ENCODE results near the gene ZNF692. TPM values are rescaled to one million over a fixed set of nuclear protein-coding genes. Genes with fewer than 3 reads are reported as not detected.

Gene ZNF692
- total and polyA plus RNA-seq, 2 of the 13 experiments (the other 11 are each of a cell fraction or from before 2014, with no cell fraction given) = 27.3 to 45.8 TPM

DNA sequence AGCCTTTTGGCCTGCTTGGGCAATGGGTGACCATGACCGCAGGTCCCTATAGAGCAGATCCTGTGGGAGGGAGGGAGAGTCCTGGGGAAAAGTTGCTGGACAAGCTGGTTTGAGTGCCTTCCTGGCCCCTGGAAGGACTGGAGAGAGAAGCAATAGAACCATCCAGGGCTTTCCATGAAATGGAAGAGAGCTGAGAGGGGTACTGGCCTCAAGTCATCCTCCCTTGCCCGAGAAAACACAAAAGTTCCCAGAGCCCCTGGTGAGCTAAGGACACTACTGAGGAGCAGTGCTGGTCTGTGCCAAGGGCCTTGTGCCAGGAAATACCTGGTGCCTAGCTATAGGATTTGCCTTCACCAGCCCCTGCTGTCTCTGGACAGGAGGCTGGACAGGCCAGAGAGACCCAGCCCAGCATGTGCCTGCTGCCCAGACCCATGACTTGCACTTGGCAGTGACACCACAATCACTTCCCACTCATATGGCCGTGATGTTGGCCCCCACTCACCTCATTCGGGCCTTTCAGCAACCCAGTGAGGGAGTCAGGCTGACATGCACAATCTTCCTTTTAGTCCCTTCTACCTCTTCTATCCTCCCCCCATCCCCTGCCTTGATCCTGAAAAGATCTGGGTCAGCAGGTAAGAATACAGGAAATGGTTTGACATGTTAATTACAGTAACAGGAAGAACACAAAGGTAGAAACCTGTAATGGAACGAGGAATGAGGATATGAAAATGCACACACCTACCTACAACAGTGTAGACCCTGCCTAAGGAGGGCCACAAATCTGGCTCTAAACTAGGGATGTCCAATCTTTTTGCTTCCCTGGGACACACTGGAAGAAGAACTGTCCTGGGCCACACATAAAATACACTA lies 40.1 kb downstream of the ZNF692 start:
- Histone ChIP-seq H3K4me3 (replicated peaks in 1 of 3; ENCODE audit: insufficient read depth in 1 of 3, low read depth in 2 of 3, low read length in 3 of 3) (no peak overlapping the region), H3K27me3 (ENCODE audit: control insufficient read depth in 1 of 2, insufficient read depth in 2 of 2, low read length in 2 of 2) (no peaks in the 10 kb centered on the region), H4K20me1 (ENCODE audit: insufficient read depth, low read length) (no peaks in the 10 kb centered on the region), H2AFZ (ENCODE audit: low read length) (no peak overlapping the region), H3K4me1 (ENCODE audit: insufficient read depth, low read length) (peaks cover 38% of the 10 kb centered on the region), H3K9me3 (ENCODE audit: low read length) (no peaks in the 10 kb centered on the region), H3K79me2 (ENCODE audit: insufficient read depth, low read length) (peaks cover 24% of the 10 kb centered on the region), H3K27ac (ENCODE audit: extremely low read length, insufficient read depth, low read length) (no peak overlapping the region), H3K9ac (ENCODE audit: insufficient read depth, low read depth, low read length) (no peak overlapping the region), H3K4me2 (ENCODE audit: low read depth, low read length) (no peak overlapping the region), H3K36me3 (replicated peaks in 1 of 2; ENCODE audit: control insufficient read depth in 1 of 2, insufficient read depth in 2 of 2, low read length in 2 of 2) (peaks cover 16 to 66% of the 10 kb centered on the region in 2 experiments)
- FAIRE-seq (no peak), DNase-seq (ENCODE audit: low spot score) (no peak), ATAC-seq (no peak)
- intact Hi-C loops (cut with micrococcal nuclease; ENCODE audit: unreplicated experiment) = no loop called here
- no TSS peak for BruUV-seq (replicated peaks)
- WGBS (ENCODE audit: low lambda C conversion rate) = 93% methylated on average over 4 of the region's 5 CpGs
- CTCF ChIA-PET (ENCODE audit: low intra/inter-chr PET ratio, low total read pairs) = no interaction called here
- POLR2A ChIA-PET = no interaction called here
- in situ Hi-C loops (cut with HindIII; ENCODE audit: extremely low pct_ligation_motif_present, low pct_unique_long_range_greater_than_20kb) = loop anchor here (5.0 kb wide), 1 partner anchor 61 kb away; the partner anchor contains the start of gene LYPD8
- no peak for TF ChIP-seq ZNF615 (CRISPR knock-in tag; IDR thresholded peaks at IDR 0.05; ENCODE audit: borderline replicate concordance)
- TF ChIP-seq, protein P1, sequence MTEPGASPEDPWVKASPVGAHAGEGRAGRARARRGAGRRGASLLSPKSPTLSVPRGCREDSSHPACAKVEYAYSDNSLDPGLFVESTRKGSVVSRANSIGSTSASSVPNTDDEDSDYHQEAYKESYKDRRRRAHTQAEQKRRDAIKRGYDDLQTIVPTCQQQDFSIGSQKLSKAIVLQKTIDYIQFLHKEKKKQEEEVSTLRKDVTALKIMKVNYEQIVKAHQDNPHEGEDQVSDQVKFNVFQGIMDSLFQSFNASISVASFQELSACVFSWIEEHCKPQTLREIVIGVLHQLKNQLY (CRISPR knock-in tag; IDR thresholded peaks at IDR 0.05) = no peak

DNA sequence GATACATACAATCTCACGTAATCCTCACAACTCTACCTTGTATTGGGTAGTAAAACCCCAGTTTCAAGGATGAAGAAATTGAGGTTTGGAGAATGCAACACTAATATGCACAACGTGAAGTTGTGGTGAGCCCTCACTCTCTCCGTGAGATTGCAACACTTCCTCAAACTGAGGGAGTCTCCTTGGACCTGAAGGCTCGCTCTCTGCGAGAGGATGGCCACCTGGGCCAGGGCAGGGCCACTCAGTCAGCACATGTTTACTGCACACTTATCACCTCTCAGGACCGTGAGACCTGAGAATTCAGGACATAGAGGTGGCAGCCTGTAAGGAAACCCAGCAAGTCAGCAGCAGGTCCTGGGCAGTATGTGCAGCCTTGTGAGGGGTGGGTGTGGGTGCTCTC lies 41.8 kb downstream of the ZNF692 start:
- Histone ChIP-seq H3K27ac (ENCODE audit: extremely low read length, insufficient read depth, low read length) (no peak overlapping the region), H3K79me2 (ENCODE audit: insufficient read depth, low read length) (peaks cover 10% of the 10 kb centered on the region), H3K36me3 (replicated peaks in 1 of 2; ENCODE audit: control insufficient read depth in 1 of 2, insufficient read depth in 2 of 2, low read length in 2 of 2) (peaks cover 19 to 72% of the 10 kb centered on the region in 2 experiments), H4K20me1 (ENCODE audit: insufficient read depth, low read length) (no peaks in the 10 kb centered on the region), H3K9me3 (ENCODE audit: low read length) (no peaks in the 10 kb centered on the region), H3K4me2 (ENCODE audit: low read depth, low read length) (no peak overlapping the region), H2AFZ (ENCODE audit: low read length) (no peak overlapping the region), H3K9ac (ENCODE audit: insufficient read depth, low read depth, low read length) (no peak overlapping the region), H3K27me3 (ENCODE audit: control insufficient read depth in 1 of 2, insufficient read depth in 2 of 2, low read length in 2 of 2) (no peaks in the 10 kb centered on the region), H3K4me3 (replicated peaks in 1 of 3; ENCODE audit: insufficient read depth in 1 of 3, low read depth in 2 of 3, low read length in 3 of 3) (no peak overlapping the region), H3K4me1 (ENCODE audit: insufficient read depth, low read length) (peaks cover 21% of the 10 kb centered on the region)
- ChIA-PET POLR2A (no interaction called here), CTCF (ENCODE audit: low intra/inter-chr PET ratio, low total read pairs) (no interaction called here)
- ATAC-seq = no peak
- WGBS (ENCODE audit: low lambda C conversion rate) = 88% methylated on average over 3 of the region's 6 CpGs
- intact Hi-C loops (cut with micrococcal nuclease; ENCODE audit: unreplicated experiment) (no loop called here), in situ Hi-C loops (cut with HindIII; ENCODE audit: extremely low pct_ligation_motif_present, low pct_unique_long_range_greater_than_20kb) (loop anchor here (5.0 kb wide), 1 partner anchor 60 kb away; the partner anchor contains the start of gene LYPD8)
- DNase-seq (ENCODE audit: low spot score) = no peak
- no TSS peak for BruUV-seq (replicated peaks)
- no peak for FAIRE-seq
- TF ChIP-seq SIX1 (CRISPR knock-in tag; IDR thresholded peaks at IDR 0.05; ENCODE audit: borderline replicate concordance) (no peak), ISL2 (CRISPR knock-in tag; IDR thresholded peaks at IDR 0.05) (no peak), BORCS8-MEF2B (CRISPR knock-in tag; IDR thresholded peaks at IDR 0.05) (no peak), ZNF790 (CRISPR knock-in tag; IDR thresholded peaks at IDR 0.05; ENCODE audit: borderline replicate concordance) (no peak), ZBTB42 (CRISPR knock-in tag; IDR thresholded peaks at IDR 0.05) (no peak), ATAD3A (CRISPR knock-in tag; IDR thresholded peaks at IDR 0.05) (no peak), SNAI1 (CRISPR knock-in tag; IDR thresholded peaks at IDR 0.05; ENCODE audit: borderline replicate concordance) (no peak), CHD2 (IDR thresholded peaks at IDR 0.05; ENCODE audit: low read depth, low read length) (no peak), EP300 (IDR thresholded peaks at IDR 0.05; ENCODE audit: low read depth in 2 of 2, low read length in 2 of 2) (no peak), EP300 (CRISPR knock-in tag; IDR thresholded peaks at IDR 0.05; ENCODE audit: borderline replicate concordance) (no peak)
- TF ChIP-seq, protein P2, sequence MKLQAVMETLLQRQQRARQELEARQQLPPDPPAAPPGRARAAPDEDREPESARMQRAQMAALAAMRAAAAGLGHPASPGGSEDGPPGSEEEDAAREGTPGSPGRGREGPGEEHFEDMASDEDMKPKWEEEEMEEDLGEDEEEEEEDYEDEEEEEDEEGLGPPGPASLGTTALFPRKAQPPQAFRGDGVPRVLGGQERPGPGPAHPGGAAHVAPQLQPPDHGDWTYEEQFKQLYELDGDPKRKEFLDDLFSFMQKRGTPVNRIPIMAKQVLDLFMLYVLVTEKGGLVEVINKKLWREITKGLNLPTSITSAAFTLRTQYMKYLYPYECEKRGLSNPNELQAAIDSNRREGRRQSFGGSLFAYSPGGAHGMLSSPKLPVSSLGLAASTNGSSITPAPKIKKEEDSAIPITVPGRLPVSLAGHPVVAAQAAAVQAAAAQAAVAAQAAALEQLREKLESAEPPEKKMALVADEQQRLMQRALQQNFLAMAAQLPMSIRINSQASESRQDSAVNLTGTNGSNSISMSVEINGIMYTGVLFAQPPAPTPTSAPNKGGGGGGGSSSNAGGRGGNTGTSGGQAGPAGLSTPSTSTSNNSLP (IDR thresholded peaks at IDR 0.05; ENCODE audit: low read depth, low read length) = no peak

Measured in HepG2 (cell line).